Keratinocyte (primary cell): ENCODE results near the gene ABHD6. TPM values are rescaled to one million over a fixed set of nuclear protein-coding genes. Genes with fewer than 3 reads are reported as not detected.

Experiments
- DNase-seq: peaks from one replicate; pipeline ENCODE4 v3.0.0-alpha.2; 2011; ENCODE audit warnings: low read depth, missing footprints, low spot score
- FAIRE-seq: peaks from 2 replicates; lab custom pipeline; 2011; peaks lifted over from hg19 to GRCh38; lab: Jason Lieb, UNC
- H2AFZ ChIP-seq: 2 replicates; pipeline ENCODE4 v1.6.0; 2012; ENCODE audit warnings: low read length, control low read depth, inconsistent platforms; ENCODE audit not compliant: control insufficient read depth
- H3K27ac ChIP-seq: 2 replicates; pipeline ENCODE4 v1.5.1; 2011; ENCODE audit warnings: low read length; ENCODE audit not compliant: control insufficient read depth, insufficient read depth
- H3K27me3 ChIP-seq: 3 replicates; pipeline ENCODE4 v1.6.0; 2011; ENCODE audit warnings: low read length; ENCODE audit not compliant: control insufficient read depth, insufficient read depth; ENCODE audit errors: extremely low read depth
- H3K36me3 ChIP-seq, 2 experiments: 2 replicates in 1 of 2; 3 replicates in 1 of 2; pipeline ENCODE4 v1.5.1; 2011; ENCODE audit warnings: low read length in 2 of 2, mild to moderate bottlenecking in 1 of 2; ENCODE audit not compliant: control insufficient read depth in 2 of 2, insufficient read depth in 2 of 2; ENCODE audit errors: extremely low read depth in 1 of 2
- H3K4me1 ChIP-seq: 3 replicates; pipeline ENCODE4 v1.5.1; 2011; ENCODE audit warnings: low read length; ENCODE audit not compliant: control insufficient read depth, insufficient read depth; ENCODE audit errors: extremely low read depth
- H3K4me2 ChIP-seq: 3 replicates; pipeline ENCODE4 v1.6.0; 2011; ENCODE audit warnings: low read depth, low read length; ENCODE audit not compliant: control insufficient read depth, insufficient read depth; ENCODE audit errors: extremely low read depth
- H3K4me3 ChIP-seq, 3 experiments: fragments of 200-600 bp in 1 of 3; sonication (generic) in 1 of 3; 2 replicates in 2 of 3; 3 replicates in 1 of 3; pipeline ENCODE4 v1.5.1; 2011 to 2016; ENCODE audit warnings: low read length in 3 of 3, mild to moderate bottlenecking in 3 of 3, control low read depth in 2 of 3, inconsistent platforms in 1 of 3, low read depth in 1 of 3, mixed read lengths in 1 of 3, mixed run types in 1 of 3, moderate library complexity in 1 of 3; ENCODE audit not compliant: control insufficient read depth in 2 of 3, insufficient read depth in 2 of 3; ENCODE audit errors: extremely low read depth in 1 of 3
- H3K79me2 ChIP-seq: 2 replicates; pipeline ENCODE4 v1.6.0; 2012; ENCODE audit warnings: low read length; ENCODE audit not compliant: control insufficient read depth, insufficient read depth
- H3K9ac ChIP-seq: 3 replicates; pipeline ENCODE4 v1.6.0; 2011; ENCODE audit warnings: low read length; ENCODE audit not compliant: control insufficient read depth, insufficient read depth; ENCODE audit errors: extremely low read depth
- H3K9me1 ChIP-seq: 3 replicates; pipeline ENCODE4 v1.6.0; 2011; ENCODE audit warnings: low read length; ENCODE audit not compliant: control insufficient read depth, insufficient read depth; ENCODE audit errors: extremely low read depth
- H3K9me3 ChIP-seq: 2 replicates; pipeline ENCODE4 v1.5.1; 2012; ENCODE audit warnings: low read depth, low read length; ENCODE audit not compliant: control insufficient read depth
- H4K20me1 ChIP-seq: 3 replicates; pipeline ENCODE4 v1.6.0; 2011; ENCODE audit warnings: low read length; ENCODE audit not compliant: control insufficient read depth, insufficient read depth; ENCODE audit errors: extremely low read depth
- EZH2 ChIP-seq: IDR thresholded peaks from one replicate; pipeline ENCODE4 v1.6.1; 2012; ENCODE audit warnings: inconsistent platforms, mild to moderate bottlenecking, low read length, moderate library complexity
- dilution Hi-C: fragments of 300-500 bp; cut with MboI; formaldehyde crosslinking; loops from one replicate; pipeline ENCODE4 v1.7.0; 2020; ENCODE audit warnings: low sequenced_read_pairs; ENCODE audit not compliant: extremely low pct_ligation_motif_present
- polyA plus RNA-seq, 5 experiments: library from polyadenylated mRNA; depleted of rRNA in 3 of 5; stranded (reverse) in 3 of 5; stranded (forward) in 1 of 5; unstranded in 1 of 5; fragments of >200 nt; gene quantifications; 1 replicate in 1 of 5; 2 replicates in 3 of 5; 3 replicates in 1 of 5; pipeline versions ENCODE4 v1.2.1 to v1.2.3, GENCODE V29; 2011 to 2012; ENCODE audit warnings: missing spikeins in 2 of 5, low read depth in 1 of 5, low replicate concordance in 1 of 5
- TF ChIP-seq, protein P1 (sequence below), 3 experiments: IDR thresholded peaks in 1 of 3; conservative IDR thresholded peaks in 1 of 3; optimal IDR thresholded peaks in 1 of 3; 2 replicates in 2 of 3; 3 replicates in 1 of 3; pipeline versions ENCODE3 to v1.5.1; 2011; ENCODE audit warnings: low read length in 3 of 3, mild to moderate bottlenecking in 3 of 3, moderate library complexity in 2 of 3, control low read depth in 1 of 3, inconsistent platforms in 1 of 3; ENCODE audit not compliant: insufficient read depth in 2 of 3; ENCODE audit errors: extremely low read depth in 1 of 3

Gene ABHD6
- polyA plus RNA-seq, 1 donor (not counting 4 experiments of a cell fraction or from before 2014, with no cell fraction given): 15.2 TPM

DNA sequence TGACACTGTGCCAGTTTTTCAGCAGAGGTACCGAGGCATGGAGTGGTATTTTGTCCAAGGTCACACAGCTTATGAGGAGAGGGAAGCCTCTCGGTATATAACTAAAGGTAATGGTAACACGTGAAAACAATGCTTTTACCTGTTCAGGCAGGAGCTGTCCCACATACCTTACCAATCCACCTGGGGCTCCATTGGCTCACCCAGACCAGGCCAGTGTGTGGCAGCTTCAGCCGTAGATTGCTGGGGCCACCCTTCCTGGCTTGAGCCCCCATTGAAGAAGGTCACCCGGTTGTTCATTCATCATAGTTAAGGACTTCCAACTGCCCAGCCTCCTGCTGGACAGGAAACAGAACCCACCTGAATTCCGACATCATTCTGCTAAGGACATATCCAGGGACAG, 59.3 kb downstream of the ABHD6 start:
- Histone ChIP-seq H3K4me3 (no peak overlapping the region), H3K4me1 (peaks cover 10% of the 10 kb centered on the region), H3K36me3 (peaks cover 0 to 3% of the 10 kb centered on the region in 2 experiments), H3K27ac (no peak overlapping the region), H3K9ac (no peak overlapping the region), H3K9me1 (no peaks in the 10 kb centered on the region), H3K27me3 (no peaks in the 10 kb centered on the region), H3K79me2 (no peaks in the 10 kb centered on the region), H2AFZ (no peak overlapping the region), H3K9me3 (no peaks in the 10 kb centered on the region), H3K4me2 (peak overlapping the region; percentile 20), H4K20me1 (no peaks in the 10 kb centered on the region)
- FAIRE-seq (peak; percentile 17), DNase-seq (no peak)
- TF ChIP-seq EZH2: no peak
- TF ChIP-seq, protein P1, sequence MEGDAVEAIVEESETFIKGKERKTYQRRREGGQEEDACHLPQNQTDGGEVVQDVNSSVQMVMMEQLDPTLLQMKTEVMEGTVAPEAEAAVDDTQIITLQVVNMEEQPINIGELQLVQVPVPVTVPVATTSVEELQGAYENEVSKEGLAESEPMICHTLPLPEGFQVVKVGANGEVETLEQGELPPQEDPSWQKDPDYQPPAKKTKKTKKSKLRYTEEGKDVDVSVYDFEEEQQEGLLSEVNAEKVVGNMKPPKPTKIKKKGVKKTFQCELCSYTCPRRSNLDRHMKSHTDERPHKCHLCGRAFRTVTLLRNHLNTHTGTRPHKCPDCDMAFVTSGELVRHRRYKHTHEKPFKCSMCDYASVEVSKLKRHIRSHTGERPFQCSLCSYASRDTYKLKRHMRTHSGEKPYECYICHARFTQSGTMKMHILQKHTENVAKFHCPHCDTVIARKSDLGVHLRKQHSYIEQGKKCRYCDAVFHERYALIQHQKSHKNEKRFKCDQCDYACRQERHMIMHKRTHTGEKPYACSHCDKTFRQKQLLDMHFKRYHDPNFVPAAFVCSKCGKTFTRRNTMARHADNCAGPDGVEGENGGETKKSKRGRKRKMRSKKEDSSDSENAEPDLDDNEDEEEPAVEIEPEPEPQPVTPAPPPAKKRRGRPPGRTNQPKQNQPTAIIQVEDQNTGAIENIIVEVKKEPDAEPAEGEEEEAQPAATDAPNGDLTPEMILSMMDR (optimal IDR thresholded peaks at IDR 0.05 in 1 of 3, IDR thresholded peaks at IDR 0.05 in 1 of 3, conservative IDR thresholded peaks at IDR 0.05 in 1 of 3; ENCODE audit: extremely low read depth in 1 of 3, insufficient read depth in 2 of 3, low read length in 3 of 3): no peak
- dilution Hi-C loops: no loop called here

DNA sequence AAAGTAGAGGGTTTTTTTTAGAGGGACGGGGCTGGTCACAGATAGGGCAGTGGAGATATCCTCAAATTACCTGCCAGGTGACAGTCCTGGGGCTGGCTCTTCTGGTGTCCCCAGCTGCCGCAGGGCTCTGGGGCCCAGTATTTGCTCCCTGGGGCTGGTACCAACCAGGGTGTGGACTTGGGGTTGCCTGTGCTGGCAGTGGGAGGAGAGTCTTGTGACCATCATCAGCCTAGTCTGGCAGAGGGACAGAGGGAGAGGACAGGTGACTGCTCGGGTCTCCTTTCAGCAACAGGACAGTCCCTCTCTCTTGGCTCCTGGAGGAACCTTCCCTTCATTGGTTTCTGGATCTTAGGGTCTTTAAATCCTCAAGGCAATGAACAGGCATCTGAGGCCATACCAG, 60.6 kb downstream of the ABHD6 start:
- Histone ChIP-seq H3K27me3 (no peaks in the 10 kb centered on the region), H3K4me3 (no peak overlapping the region), H3K79me2 (no peaks in the 10 kb centered on the region), H3K27ac (no peak overlapping the region), H2AFZ (no peak overlapping the region), H3K4me1 (peaks cover 10% of the 10 kb centered on the region), H3K9me3 (no peaks in the 10 kb centered on the region), H3K36me3 (peaks cover 0 to 3% of the 10 kb centered on the region in 2 experiments), H4K20me1 (no peaks in the 10 kb centered on the region), H3K4me2 (no peak overlapping the region), H3K9me1 (no peaks in the 10 kb centered on the region), H3K9ac (no peak overlapping the region)
- no peak for FAIRE-seq
- DNase-seq: no peak
- no peak for TF ChIP-seq EZH2
- dilution Hi-C loops: no loop called here

DNA sequence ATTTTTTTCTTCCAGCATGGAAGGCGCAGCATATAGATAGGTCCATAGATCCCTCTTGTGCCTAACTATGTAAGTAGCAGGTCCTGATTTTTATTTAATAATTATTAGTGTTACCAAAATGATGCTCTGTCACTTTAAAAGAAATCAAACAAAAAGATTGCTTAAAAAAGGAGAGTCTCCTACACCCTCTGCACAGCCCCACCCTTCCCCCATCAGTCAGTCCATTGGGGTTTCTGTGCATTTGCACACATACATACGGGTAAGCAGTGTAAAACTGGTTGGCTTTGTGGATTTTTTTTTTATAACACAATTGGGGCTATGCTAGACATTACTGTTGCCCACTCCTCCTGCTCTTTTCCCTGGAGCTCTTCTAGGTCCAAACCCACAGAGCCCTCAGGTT, 61.5 kb downstream of the ABHD6 start:
- peaks cover 10% of the 10 kb centered on the region for H3K4me1 ChIP-seq
- no peaks in the 10 kb centered on the region for H3K9me3 ChIP-seq
- no peak for FAIRE-seq
- H3K79me2 ChIP-seq: no peaks in the 10 kb centered on the region
- H3K36me3 ChIP-seq: no peaks in the 10 kb centered on the region
- H3K9me1 ChIP-seq: no peaks in the 10 kb centered on the region
- H2AFZ ChIP-seq: no peak overlapping the region
- H3K27ac ChIP-seq: no peak overlapping the region
- TF ChIP-seq EZH2: no peak
- TF ChIP-seq, protein P1 (optimal IDR thresholded peaks at IDR 0.05 in 1 of 3, IDR thresholded peaks at IDR 0.05 in 1 of 3, conservative IDR thresholded peaks at IDR 0.05 in 1 of 3; ENCODE audit: extremely low read depth in 1 of 3, insufficient read depth in 2 of 3, low read length in 3 of 3): no peak
- H3K9ac ChIP-seq: no peak overlapping the region
- H4K20me1 ChIP-seq: no peaks in the 10 kb centered on the region
- H3K27me3 ChIP-seq: no peaks in the 10 kb centered on the region
- no peak for DNase-seq
- H3K4me2 ChIP-seq: no peak overlapping the region
- dilution Hi-C loops: no loop called here
- no peak overlapping the region for H3K4me3 ChIP-seq
